Measurements from ENCODE around the gene DNAJA3. TPM values are rescaled to one million over a fixed set of nuclear protein-coding genes. Genes with fewer than 3 reads are reported as not detected.
A peak's percentile ranks its signal among the peaks of the same experiment; 100 is the strongest.

The DNAJA3 gene
- total and polyA plus RNA-seq, 12 donors, result 21.9 to 166 (median 76.5) TPM

DNA sequence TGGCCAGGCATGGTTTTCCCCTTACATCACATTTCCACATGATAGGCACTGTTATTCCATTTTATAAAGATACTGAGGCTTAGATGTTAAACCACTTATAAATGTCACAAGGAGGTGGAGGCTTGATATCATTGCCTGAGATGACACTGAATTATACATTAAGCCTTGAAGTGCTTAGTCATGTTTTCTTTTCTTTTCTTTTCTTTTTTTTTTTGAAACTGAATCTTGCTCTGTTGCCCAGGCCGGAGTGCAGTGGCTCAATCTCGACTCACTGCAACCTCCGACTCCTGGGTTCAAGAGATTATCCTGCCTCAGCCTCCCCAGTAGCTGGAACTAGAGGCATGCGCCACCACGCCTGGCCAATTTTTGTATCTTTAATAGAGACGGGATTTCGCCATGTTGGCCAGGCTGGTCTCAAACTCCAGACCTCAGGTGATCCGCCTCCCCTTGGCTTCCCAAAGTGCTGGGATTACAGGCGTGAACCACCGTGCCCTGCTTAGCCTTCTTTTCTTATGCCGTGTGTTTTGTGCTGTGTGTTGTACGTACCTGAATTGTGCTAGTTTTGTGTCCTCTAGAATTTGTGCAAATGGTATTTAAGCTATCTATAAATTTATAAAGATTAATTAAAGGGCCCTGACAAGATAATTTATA is 1.2 kb downstream of the DNAJA3 start:
- Histone ChIP-seq H3K4me3 (peak overlapping the region in 2 of 4 donors; percentile 54 to 67), H3K4me1 (replicated peaks in 1 of 2) (peaks cover 18 to 19% of the 10 kb centered on the region in 2 donors), H3K9me3 (replicated peaks in 1 of 3) (no peaks in the 10 kb centered on the region), H3K27ac (peak overlapping the region; percentile 77 to 98 (median 96)), H3K27me3 (no peaks in the 10 kb centered on the region), H3K36me3 (replicated peaks in 1 of 2) (peaks cover 0 to 7% of the 10 kb centered on the region in 2 donors)
- intact Hi-C loops (cut with DNase I), result no loop called here
- 66 to 79% (median 75%) methylated on average over 12 of the region's 12 CpGs for WGBS, 4 donors
- DNase-seq, result no peak
- peak in 1 of 2 donors; percentile 13 for TF ChIP-seq POLR2A (IDR thresholded peaks at IDR 0.05)
- TF ChIP-seq, protein P1, sequence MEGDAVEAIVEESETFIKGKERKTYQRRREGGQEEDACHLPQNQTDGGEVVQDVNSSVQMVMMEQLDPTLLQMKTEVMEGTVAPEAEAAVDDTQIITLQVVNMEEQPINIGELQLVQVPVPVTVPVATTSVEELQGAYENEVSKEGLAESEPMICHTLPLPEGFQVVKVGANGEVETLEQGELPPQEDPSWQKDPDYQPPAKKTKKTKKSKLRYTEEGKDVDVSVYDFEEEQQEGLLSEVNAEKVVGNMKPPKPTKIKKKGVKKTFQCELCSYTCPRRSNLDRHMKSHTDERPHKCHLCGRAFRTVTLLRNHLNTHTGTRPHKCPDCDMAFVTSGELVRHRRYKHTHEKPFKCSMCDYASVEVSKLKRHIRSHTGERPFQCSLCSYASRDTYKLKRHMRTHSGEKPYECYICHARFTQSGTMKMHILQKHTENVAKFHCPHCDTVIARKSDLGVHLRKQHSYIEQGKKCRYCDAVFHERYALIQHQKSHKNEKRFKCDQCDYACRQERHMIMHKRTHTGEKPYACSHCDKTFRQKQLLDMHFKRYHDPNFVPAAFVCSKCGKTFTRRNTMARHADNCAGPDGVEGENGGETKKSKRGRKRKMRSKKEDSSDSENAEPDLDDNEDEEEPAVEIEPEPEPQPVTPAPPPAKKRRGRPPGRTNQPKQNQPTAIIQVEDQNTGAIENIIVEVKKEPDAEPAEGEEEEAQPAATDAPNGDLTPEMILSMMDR (IDR thresholded peaks at IDR 0.05), result no peak

DNA sequence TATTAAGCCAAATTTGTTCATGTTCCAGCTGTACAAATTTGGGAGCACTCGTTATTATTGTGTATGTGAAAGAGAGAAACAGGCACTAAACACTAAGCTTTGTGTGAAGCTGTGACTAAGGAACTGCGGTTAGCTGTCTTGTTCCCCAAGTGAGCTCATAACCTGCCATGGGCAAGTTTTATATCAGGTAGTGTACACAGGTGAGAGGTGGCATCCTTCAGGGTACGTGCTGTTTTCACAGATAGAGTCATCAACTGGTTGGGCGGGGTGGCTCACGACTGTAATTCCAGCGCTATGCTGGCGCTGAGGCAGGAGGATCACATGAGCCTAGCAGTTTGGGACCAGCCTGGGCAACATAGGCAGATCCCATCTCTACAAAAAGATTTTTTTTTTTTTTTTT is 2.8 kb downstream of the DNAJA3 start:
- intact Hi-C loops (cut with DNase I), result no loop called here
- 81 to 88% (median 82%) methylated on average over 6 to 7 of the region's 7 CpGs for WGBS, 4 donors
- Histone ChIP-seq H3K27me3 (no peaks in the 10 kb centered on the region), H3K4me1 (replicated peaks in 1 of 2) (peaks cover 18 to 19% of the 10 kb centered on the region in 2 donors), H3K9me3 (replicated peaks in 1 of 3) (no peaks in the 10 kb centered on the region), H3K4me3 (no peak overlapping the region), H3K27ac (no peak overlapping the region), H3K36me3 (replicated peaks in 1 of 2) (peaks cover 0 to 11% of the 10 kb centered on the region in 2 donors)
- DNase-seq, result no peak
- TF ChIP-seq, protein P1 (IDR thresholded peaks at IDR 0.05), result no peak
- TF ChIP-seq POLR2A (IDR thresholded peaks at IDR 0.05), result no peak

DNA sequence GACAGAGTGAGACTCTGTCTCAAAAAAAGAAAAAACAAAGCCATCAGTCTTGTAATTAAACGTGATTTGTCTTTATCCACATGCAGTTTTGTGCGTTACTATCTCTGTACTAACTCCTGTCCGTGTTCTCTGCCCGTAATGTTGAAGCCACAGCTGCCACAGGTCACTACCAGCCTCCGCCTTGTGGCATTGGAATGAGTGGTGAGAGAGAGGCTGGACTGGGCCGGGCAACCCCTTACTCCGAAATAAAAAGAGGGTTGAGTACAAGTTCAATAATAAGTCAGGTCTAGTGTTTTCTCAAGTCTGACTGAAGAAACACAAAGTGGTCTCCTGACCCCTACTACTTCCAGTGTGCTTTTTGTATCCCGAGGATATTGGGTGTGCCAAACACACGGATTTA is 5.4 kb downstream of the DNAJA3 start:
- 86 to 90% (median 88%) methylated on average over 9 of the region's 9 CpGs for WGBS, 4 donors
- Histone ChIP-seq H3K9me3 (replicated peaks in 1 of 3) (no peaks in the 10 kb centered on the region), H3K4me1 (replicated peaks in 1 of 2) (peaks cover 13 to 14% of the 10 kb centered on the region in 2 donors), H3K36me3 (replicated peaks in 1 of 2) (peaks cover 0 to 26% of the 10 kb centered on the region in 2 donors), H3K27ac (no peak overlapping the region), H3K4me3 (no peak overlapping the region), H3K27me3 (no peaks in the 10 kb centered on the region)
- intact Hi-C loops (cut with DNase I), result no loop called here
- no peak for DNase-seq
- TF ChIP-seq, protein P1 (IDR thresholded peaks at IDR 0.05), result no peak
- TF ChIP-seq POLR2A (IDR thresholded peaks at IDR 0.05), result no peak

DNA sequence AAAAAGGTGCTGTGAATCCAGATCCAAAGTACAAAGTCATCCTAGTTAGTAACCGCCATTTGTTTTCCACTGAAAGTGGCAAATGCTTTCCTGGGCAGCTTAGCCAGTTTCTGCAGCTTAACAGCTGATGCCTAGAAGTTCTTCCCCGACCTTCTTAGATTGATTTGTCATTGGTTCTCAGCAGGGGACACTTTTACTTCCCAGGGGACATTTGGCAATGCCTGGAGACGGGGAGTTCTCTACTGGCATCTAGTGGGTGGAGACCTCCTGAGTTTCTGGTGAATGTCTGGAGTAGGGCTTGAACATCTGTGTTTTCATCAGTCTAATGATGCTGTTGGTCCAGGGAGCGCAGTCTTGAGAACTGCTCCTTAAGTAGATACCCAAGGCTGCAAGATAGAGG is 7.6 kb downstream of the DNAJA3 start:
- H3K4me3 ChIP-seq, result no peak overlapping the region
- no peaks in the 10 kb centered on the region for H3K4me1 ChIP-seq (replicated peaks in 1 of 2)
- H3K27ac ChIP-seq, result no peak overlapping the region
- no peak for DNase-seq
- H3K9me3 ChIP-seq (replicated peaks in 1 of 3), result no peaks in the 10 kb centered on the region
- intact Hi-C loops (cut with DNase I), result no loop called here
- 91 to 93% (median 92%) methylated on average over 4 of the region's 4 CpGs for WGBS, 4 donors
- no peaks in the 10 kb centered on the region for H3K27me3 ChIP-seq
- peaks cover 0 to 48% of the 10 kb centered on the region in 2 donors for H3K36me3 ChIP-seq (replicated peaks in 1 of 2)
- TF ChIP-seq POLR2A (IDR thresholded peaks at IDR 0.05), result no peak
- TF ChIP-seq, protein P1 (IDR thresholded peaks at IDR 0.05), result no peak

All from adrenal gland (tissue), 12 donors.